K562 (cell line): Measurements from ENCODE around the gene SPIRE1. TPM values are rescaled to one million over a fixed set of nuclear protein-coding genes. Genes with fewer than 3 reads are reported as not detected.

Source experiments
- ATAC-seq: fragments of 200-7000 bp; cut with Tn5 transposase; 3 replicates; pipeline ENCODE4 v1.9.1; 2020; ENCODE audit warnings: moderate library complexity
- BruUV-seq: library from RNA; stranded (reverse); fragments of 400-500 nt; replicated peaks from 2 replicates; lab custom pipeline; 2021; lab: Mats Ljungman, UMichigan
- CTCF ChIA-PET: fragments of 300-600 bp; formaldehyde crosslinking; extraction: SDS; loops from one replicate; lab custom pipeline; 2021; ENCODE audit warnings: low intra/inter-chr PET ratio; lab: Yijun Ruan, JAX
- POLR2A ChIA-PET: fragments of 300-600, 350-650 bp; sonication (Branson Sonifier 250); formaldehyde crosslinking; extraction: SDS; loops from one replicate; lab custom pipeline; 2021; ENCODE audit warnings: antibody characterized with exemption, inconsistent platforms; lab: Yijun Ruan, JAX
- DNase-seq, 4 experiments: peaks; one replicate each; pipeline versions ENCODE4 v3.0.0 to v3.0.0-alpha.2; 2011 to 2018; ENCODE audit warnings: low spot score in 3 of 4, mixed read lengths in 3 of 4; ENCODE audit errors: extremely low read depth in 1 of 4
- FAIRE-seq: peaks from 2 replicates; lab custom pipeline; 2011; peaks lifted over from hg19 to GRCh38; lab: Jason Lieb, UNC
- H2AFZ ChIP-seq: 2 replicates; pipeline ENCODE4 v1.6.0; 2011; ENCODE audit warnings: low read depth, low read length, control low read depth, inconsistent platforms
- H3K27ac ChIP-seq: fragments of 200-600 bp; 3 replicates; pipeline ENCODE4 v1.8.0; 2011; ENCODE audit warnings: low read depth, mild to moderate bottlenecking, control low read depth, inconsistent platforms, low read length, moderate library complexity, mixed read lengths; ENCODE audit errors: extremely low read depth
- H3K27me3 ChIP-seq, 2 experiments: fragments of 300-600 bp in 1 of 2; 2 replicates in 1 of 2; 3 replicates in 1 of 2; pipeline versions ENCODE4 v1.6.0 to v1.8.0; 2011; ENCODE audit warnings: inconsistent platforms in 2 of 2, low read length in 2 of 2, mild to moderate bottlenecking in 1 of 2, mixed read lengths in 1 of 2, moderate library complexity in 1 of 2; ENCODE audit not compliant: control insufficient read depth in 2 of 2, insufficient read depth in 2 of 2
- H3K36me3 ChIP-seq: fragments of 300-600 bp; 3 replicates; pipeline ENCODE4 v1.8.0; 2011; ENCODE audit warnings: mild to moderate bottlenecking, low read length, inconsistent platforms; ENCODE audit not compliant: control insufficient read depth, insufficient read depth
- H3K4me1 ChIP-seq, 2 experiments: fragments of 200-600 bp in 1 of 2; replicated peaks in 1 of 2; 2 replicates in 1 of 2; 3 replicates in 1 of 2; pipeline versions ENCODE4 v1.5.1 to v1.8.0; 2011; ENCODE audit warnings: inconsistent platforms in 2 of 2, low read length in 2 of 2, mild to moderate bottlenecking in 1 of 2, mixed read lengths in 1 of 2, moderate library complexity in 1 of 2; ENCODE audit not compliant: control insufficient read depth in 2 of 2, insufficient read depth in 2 of 2
- H3K4me2 ChIP-seq: 2 replicates; pipeline ENCODE4 v1.6.1; 2011; ENCODE audit warnings: low read length, control low read depth, inconsistent platforms, mixed read lengths; ENCODE audit not compliant: insufficient read depth
- H3K4me3 ChIP-seq: fragments of 200-600 bp; sonication (generic), shearing (Covaris generic); 2 replicates; pipeline ENCODE4 v1.5.1; 2016; ENCODE audit warnings: control low read depth, inconsistent platforms
- H3K79me2 ChIP-seq: fragments of 200-600 bp; 3 replicates; pipeline ENCODE4 v1.8.0; 2011; ENCODE audit warnings: low read length, inconsistent platforms; ENCODE audit not compliant: control insufficient read depth, insufficient read depth
- H3K9ac ChIP-seq, 2 experiments: 2 replicates each; pipeline versions ENCODE4 v1.6.0 to v1.6.1; 2011; ENCODE audit warnings: low read depth in 2 of 2, low read length in 2 of 2, control low read depth in 1 of 2, inconsistent platforms in 1 of 2, mild to moderate bottlenecking in 1 of 2, mixed read lengths in 1 of 2; ENCODE audit not compliant: insufficient read depth in 1 of 2
- H3K9me1 ChIP-seq: one replicate; pipeline ENCODE4 v1.6.0; 2011; ENCODE audit warnings: inconsistent platforms, mild to moderate bottlenecking, low read length, moderate library complexity; ENCODE audit not compliant: control insufficient read depth, insufficient read depth
- H3K9me3 ChIP-seq: replicated peaks from 2 replicates; pipeline ENCODE4 v1.5.1; 2011; ENCODE audit warnings: low read depth, low read length, inconsistent platforms; ENCODE audit not compliant: control insufficient read depth, insufficient read depth
- H4K20me1 ChIP-seq: replicated peaks from 2 replicates; pipeline ENCODE4 v1.6.1; 2011; ENCODE audit warnings: low read length, inconsistent platforms, mixed read lengths; ENCODE audit not compliant: control insufficient read depth, insufficient read depth
- CTBP1 ChIP-seq: fragments of 450-650 bp; IDR thresholded peaks from 2 replicates; pipeline ENCODE4 v1.6.1; 2016; ENCODE audit warnings: borderline replicate concordance
- HOMEZ ChIP-seq: fragments of 250-450 bp; sonication (Bioruptor Pico); IDR thresholded peaks from 2 replicates; pipeline ENCODE4 v1.4.0; 2020; ENCODE audit warnings: mild to moderate bottlenecking, moderate library complexity
- NCOA2 ChIP-seq, 2 experiments: fragments of 450-650 bp; IDR thresholded peaks; 2 replicates each; pipeline ENCODE4 v1.6.1; 2018; ENCODE audit warnings: mild to moderate bottlenecking in 2 of 2, moderate library complexity in 1 of 2; ENCODE audit not compliant: partially characterized antibody in 2 of 2
- NFE2 ChIP-seq: IDR thresholded peaks from 2 replicates; pipeline ENCODE4 v1.6.1; 2014; ENCODE audit warnings: antibody characterized with exemption, low read depth
- PCBP2 ChIP-seq: fragments of 200-400 bp; formaldehyde crosslinking; IDR thresholded peaks from 2 replicates; pipeline ENCODE4 v1.6.1; 2018; ENCODE audit warnings: low read length, low read depth, mild to moderate bottlenecking, moderate library complexity; ENCODE audit not compliant: poor library complexity, severe bottlenecking
- REST ChIP-seq, 2 experiments: fragments of 450-650 bp; formaldehyde crosslinking in 1 of 2; IDR thresholded peaks; 2 replicates each; pipeline versions ENCODE4 v1.4.0 to v1.6.1; 2014 to 2020; ENCODE audit warnings: mild to moderate bottlenecking in 2 of 2, borderline replicate concordance in 1 of 2, low read depth in 1 of 2
- RNF2 ChIP-seq: sonication (generic); IDR thresholded peaks from 2 replicates; pipeline ENCODE4 v1.6.1; 2016
- SOX6 ChIP-seq: fragments of 450-650 bp; IDR thresholded peaks from 2 replicates; pipeline ENCODE4 v1.6.1; 2014; ENCODE audit warnings: mild to moderate bottlenecking
- STAG1 ChIP-seq: sonication (generic); formaldehyde crosslinking; IDR thresholded peaks from 2 replicates; pipeline ENCODE4 v1.5.0; 2020; ENCODE audit warnings: missing genetic modification reagents, borderline replicate concordance
- TCF7 ChIP-seq: sonication (generic); IDR thresholded peaks from 2 replicates; pipeline ENCODE4 v1.6.1; 2016; ENCODE audit warnings: antibody characterized with exemption, borderline replicate concordance
- TRIM24 ChIP-seq, 2 experiments: fragments of 450-650 bp; IDR thresholded peaks; 2 replicates each; pipeline ENCODE4 v1.6.1; 2016
- WGBS: fragments of 100-300 bp; shearing (Covaris generic); methylation state at CpG from one replicate; pipeline ENCODE4 v1.1.6; 2016; ENCODE audit warnings: low coverage, mixed read lengths; ENCODE audit not compliant: insufficient coverage; ENCODE audit errors: missing lambda C conversion rate; 5-methylcytosine and 5-hydroxymethylcytosine counted together
- in situ Hi-C: fragments of 300-500 bp; cut with MboI; formaldehyde crosslinking; loops from 4 replicates; pipeline ENCODE4 v1.15.0; 2018; ENCODE audit warnings: inconsistent platforms, mixed read lengths
- intact Hi-C: fragments of 100-400 bp; cut with micrococcal nuclease; formaldehyde crosslinking; loops from 2 replicates; pipeline ENCODE4 v1.14.2; 2022
- polyA plus RNA-seq, 8 experiments: library from polyadenylated mRNA; depleted of rRNA in 4 of 8; stranded (reverse) in 5 of 8; unstranded in 3 of 8; fragments of >200 nt; fragmentation: Nextera tagmentation in 2 of 8; fragmentation: Illumina TruSeq in 1 of 8; extraction: Ambion mirVana in 2 of 8; extraction: Trizol in 1 of 8; gene quantifications; 2 replicates each; pipeline versions ENCODE4 v1.2.1 to v1.2.3, GENCODE V29; 2011 to 2014; ENCODE audit warnings: inconsistent platforms in 1 of 8, missing spikeins in 1 of 8
- total RNA-seq, 7 experiments: library from RNA; depleted of rRNA in 6 of 7; stranded (reverse); fragments of >200 nt in 6 of 7; fragmentation: Illumina TruSeq in 2 of 7; extraction: Trizol in 2 of 7; gene quantifications; 2 replicates each; pipeline versions ENCODE4 v1.2.1 to v1.2.3, GENCODE V29; 2011 to 2021; ENCODE audit warnings: low replicate concordance in 1 of 7

Gene SPIRE1
- total and polyA plus RNA-seq, 9 of the 15 experiments (the other 6 are each of a cell fraction or from before 2014, with no cell fraction given), result 2.9 to 14.0 (median 10.2) TPM

DNA sequence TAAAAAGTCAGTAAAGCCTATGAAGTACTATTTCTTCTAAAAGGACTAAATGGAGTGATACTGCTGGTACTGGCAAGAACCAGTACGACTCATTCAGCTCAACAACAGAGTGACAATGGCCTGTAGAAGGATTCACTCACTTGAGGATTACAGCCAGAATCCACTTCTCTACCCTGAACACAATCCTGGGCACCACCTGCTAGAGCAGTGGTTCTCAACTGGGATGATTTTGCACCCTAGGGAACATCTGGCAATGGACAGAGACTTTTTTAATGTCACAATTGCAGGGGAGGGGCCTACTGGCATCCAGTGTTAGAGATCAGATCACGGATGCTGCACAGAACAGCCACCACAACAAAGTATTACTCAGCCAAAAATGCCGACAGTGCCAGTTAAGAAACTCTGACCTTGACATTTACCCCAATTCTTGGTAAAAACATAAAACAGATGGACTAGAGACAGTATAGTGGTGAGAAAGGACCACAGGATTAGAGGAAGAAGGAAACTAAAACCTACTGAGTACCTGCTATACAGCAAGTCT is 5.0 kb downstream of the SPIRE1 start:
- CTCF ChIA-PET, result no interaction called here
- no peaks in the 10 kb centered on the region for H3K9me1 ChIP-seq
- no peak overlapping the region for H3K4me3 ChIP-seq
- no TSS peak for BruUV-seq
- H3K9me3 ChIP-seq, result no peaks in the 10 kb centered on the region
- no peaks in the 10 kb centered on the region for H3K27me3 ChIP-seq
- H3K9ac ChIP-seq, result peak overlapping the region in 1 of 2 experiments; percentile 33; a peak in 1 of 4 replicates
- in situ Hi-C loops, result no loop called here
- 30% methylated on average over 3 of the region's 3 CpGs for WGBS
- H3K79me2 ChIP-seq, result peaks cover 63% of the 10 kb centered on the region
- H4K20me1 ChIP-seq, result peaks cover 7% of the 10 kb centered on the region; the same call in 1 of the 2 replicates
- H3K4me2 ChIP-seq, result no peak overlapping the region; the same call in 1 of the 2 replicates
- peak; percentile 8; the same call in 2 of the 3 replicates for ATAC-seq
- peaks cover 6% of the 10 kb centered on the region; the same call in 1 of the 3 replicates for H3K36me3 ChIP-seq
- FAIRE-seq, result peak; percentile 79
- POLR2A ChIA-PET, result interaction anchor here (1.0 kb wide), 1 partner anchor 10 kb away, joined by 3 read pairs; no protein-coding TSS in a partner anchor
- intact Hi-C loops, result loop anchor here (10.0 kb wide), 1 partner anchor 178 kb away; no protein-coding TSS in a partner anchor
- DNase-seq, result peak in 2 of 4 experiments; percentile 16 to 37
- no peak overlapping the region for H2AFZ ChIP-seq
- H3K4me1 ChIP-seq, result peaks cover 9 to 18% of the 10 kb centered on the region in 2 experiments; a peak in 4 of 5 replicates
- 0 out of 3 replicates have a peak overlapping the region, but pooled peaks have one; percentile 34 for H3K27ac ChIP-seq
- 0 out of 2 replicates have a peak, but pooled peaks have one; percentile 53 for TF ChIP-seq TCF7
- no peak for TF ChIP-seq HOMEZ (CRISPR knock-in tag)
- no peak for TF ChIP-seq STAG1 (CRISPR knock-in tag)
- TF ChIP-seq NFE2, result 0 out of 2 replicates have a peak, but pooled peaks have one; percentile 17
- TF ChIP-seq REST (IDR thresholded peaks at IDR 0.05; ENCODE audit: borderline replicate concordance), result peak; percentile 27; the same call in 1 of the 2 replicates
- no peak for TF ChIP-seq REST (CRISPR knock-in tag; IDR thresholded peaks at IDR 0.05; ENCODE audit: low read depth)
- peak; percentile 42; the same call in 1 of the 2 replicates for TF ChIP-seq CTBP1
- no peak for TF ChIP-seq PCBP2
- no peak for TF ChIP-seq TRIM24 (IDR thresholded peaks at IDR 0.05)
- no peak for TF ChIP-seq RNF2
- peak; percentile 61 for TF ChIP-seq SOX6
- no peak for TF ChIP-seq NCOA2 (IDR thresholded peaks at IDR 0.05; ENCODE audit: partially characterized antibody in 2 of 2)
